GM12865 (cell line): ENCODE results near the gene ADGRD1.

Experiments used
- DNase-seq: peaks from one replicate; pipeline ENCODE4 v3.0.0; 2010; ENCODE audit warnings: low read depth
- H3K4me3 ChIP-seq: 2 replicates; pipeline ENCODE4 v1.5.1; 2011; ENCODE audit warnings: mild to moderate bottlenecking, low read depth, low read length, control low read depth
- CTCF ChIP-seq: IDR thresholded peaks from 2 replicates; pipeline ENCODE4 v1.5.1; 2011; ENCODE audit warnings: low read length, control low read depth, low read depth, inconsistent platforms; ENCODE audit not compliant: insufficient read depth; ENCODE audit errors: missing control alignments

ADGRD1 gene

DNA sequence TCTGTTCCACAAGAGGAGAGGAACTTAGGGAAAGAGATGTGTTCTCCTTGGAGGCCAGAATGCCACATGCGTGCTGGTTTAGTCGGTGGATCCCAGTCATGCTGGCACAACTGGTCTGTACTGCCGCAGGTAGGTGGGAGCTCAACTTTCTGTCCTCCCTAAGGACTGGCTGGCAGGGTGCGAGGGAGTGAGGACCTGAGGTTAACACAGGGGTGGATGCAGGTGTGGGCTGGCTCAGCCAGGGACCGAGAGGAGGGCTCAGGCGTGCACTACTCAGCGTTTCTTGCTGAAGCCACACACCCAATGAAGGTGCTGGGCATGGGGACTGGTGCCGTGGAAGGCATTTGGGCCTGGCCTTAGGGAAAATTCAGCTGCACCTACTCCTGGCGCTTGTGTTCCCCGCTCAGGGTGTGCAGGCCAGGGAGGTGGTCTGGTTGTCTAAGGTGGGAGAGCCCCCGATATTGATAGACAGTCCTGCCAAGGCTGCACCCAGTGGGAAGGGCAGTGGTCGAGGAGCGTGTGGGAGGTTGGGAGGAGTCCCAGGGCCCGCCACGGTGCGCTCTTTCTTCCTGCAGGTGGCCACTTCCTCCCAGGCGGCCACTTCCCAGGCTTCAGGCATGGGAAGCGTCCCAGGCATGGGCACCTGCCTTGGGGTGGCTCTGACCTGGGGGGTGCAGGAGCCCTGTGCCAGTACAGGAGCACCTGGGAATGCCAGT, 138.4 kb downstream of the ADGRD1 start:
- H3K4me3 ChIP-seq, result peak overlapping the region; percentile 34
- no peak for TF ChIP-seq CTCF
- DNase-seq, result peak; percentile 38

DNA sequence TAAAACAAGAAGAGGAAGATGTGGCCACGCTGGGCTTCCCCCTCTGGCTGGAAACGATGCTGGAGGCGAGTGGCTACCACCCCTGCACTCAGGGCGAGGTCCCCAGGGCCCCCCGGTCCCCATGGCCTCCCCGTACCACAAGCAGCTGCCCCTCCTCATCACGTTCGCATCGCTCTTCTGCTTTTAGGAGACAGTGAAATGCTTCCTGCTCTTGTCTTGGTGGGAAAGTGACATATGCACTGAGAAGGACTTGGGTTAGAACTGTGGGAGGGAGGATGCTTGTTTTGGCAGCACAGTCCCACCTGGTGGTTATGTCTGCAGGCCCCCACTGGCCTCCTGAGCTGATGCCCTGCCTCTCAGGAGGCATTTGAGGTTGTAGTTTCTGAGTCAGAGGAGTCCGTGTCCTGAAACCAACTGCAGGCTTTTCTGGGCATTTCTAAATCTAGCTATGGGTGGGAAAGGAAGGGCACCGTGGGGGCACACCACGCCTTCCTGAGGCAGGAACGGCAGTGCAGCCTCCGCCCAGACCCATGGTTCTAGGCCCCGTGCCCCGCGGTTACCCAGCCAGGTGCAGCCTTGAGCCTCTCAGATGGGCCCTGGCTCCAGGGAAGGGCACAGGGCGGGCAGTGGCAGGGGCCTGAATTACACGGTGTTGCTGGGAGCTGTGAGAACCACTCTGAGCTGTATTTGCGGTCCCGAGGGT, 139.3 kb downstream of the ADGRD1 start:
- peak; percentile 88 for DNase-seq
- TF ChIP-seq CTCF, result peak; percentile 30
- H3K4me3 ChIP-seq, result peak overlapping the region; percentile 34

- H3K4me3 ChIP-seq, result peak overlapping the region; percentile 34
- no peak for TF ChIP-seq CTCF
- no peak for DNase-seq
Observed at GRCh38 chr12:131093604-131093955, 139.9 kb downstream of the ADGRD1 start.

GRCh38 chr12:131093971-131094830, 140.5 kb downstream of the ADGRD1 start:
- no peak overlapping the region for H3K4me3 ChIP-seq
- TF ChIP-seq CTCF, result no peak
- DNase-seq, result no peak

DNA sequence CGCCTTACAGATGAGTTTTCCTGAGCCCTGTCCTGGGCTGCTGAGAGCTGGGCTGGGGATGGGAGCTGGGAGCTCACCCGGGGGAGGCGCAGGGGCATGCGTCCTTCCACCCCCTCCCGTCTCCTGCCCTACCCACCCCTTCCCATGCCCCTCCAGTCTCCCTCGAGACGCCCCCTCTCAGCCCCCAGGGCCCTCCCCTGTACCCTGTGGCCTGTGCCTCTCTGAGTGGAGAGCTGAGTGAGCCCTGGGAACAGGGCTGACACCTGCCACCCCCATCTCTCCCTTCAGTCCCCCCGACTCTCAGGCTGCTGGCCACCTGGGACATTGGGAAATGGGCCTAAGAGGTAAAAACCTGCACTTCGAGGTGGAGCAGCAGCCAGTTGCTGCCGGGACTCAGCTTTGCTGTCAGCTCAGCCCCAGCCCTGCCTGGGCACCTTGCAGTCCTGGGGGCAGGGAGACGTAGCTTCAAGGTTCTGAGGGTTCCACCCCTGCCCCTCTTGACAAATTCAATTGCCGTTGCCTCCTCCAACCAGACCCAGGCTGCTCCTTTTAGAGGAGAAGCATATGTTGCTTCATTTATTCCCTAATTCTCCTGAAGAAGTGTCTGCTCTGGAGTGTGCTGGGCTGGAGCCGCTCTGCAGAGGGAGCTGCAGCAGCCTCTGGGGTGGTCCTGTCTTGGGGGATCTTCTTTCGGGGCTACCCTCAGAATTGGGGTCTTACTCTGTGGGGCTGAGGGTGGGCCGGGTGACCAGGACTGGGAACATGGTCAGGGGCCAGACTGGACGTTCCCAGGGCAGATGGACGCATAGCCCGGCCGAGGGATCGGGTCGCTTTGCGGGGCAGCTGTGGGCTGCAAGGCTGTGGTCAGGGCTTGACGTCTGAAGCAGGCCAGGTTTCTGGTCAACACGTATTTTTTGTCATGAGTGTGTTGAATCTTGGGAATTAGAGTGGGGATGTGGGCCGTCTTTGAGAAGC, 141.4 kb downstream of the ADGRD1 start:
- no peak for DNase-seq
- no peak overlapping the region for H3K4me3 ChIP-seq
- TF ChIP-seq CTCF, result no peak
